Upper lobe of right lung (tissue), 1 donor: ENCODE measurements around the gene MGST2. TPM values are rescaled to one million over a fixed set of nuclear protein-coding genes. Genes with fewer than 3 reads are reported as not detected.

Experiments
- ATAC-seq: fragments of 200-7000 bp; cut with Tn5 transposase; one replicate; pipeline ENCODE4 v1.9.1; 2020; ENCODE audit warnings: mild to moderate bottlenecking, moderate library complexity
- DNase-seq: peaks from one replicate; pipeline ENCODE4 v3.0.0-alpha.2; 2020
- H3K27ac ChIP-seq: fragments of 200-600 bp; one replicate; pipeline ENCODE4 v1.8.0; 2022
- H3K27me3 ChIP-seq: fragments of 200-600 bp; one replicate; pipeline ENCODE4 v1.8.0; 2022; ENCODE audit warnings: mild to moderate bottlenecking
- H3K36me3 ChIP-seq: fragments of 200-600 bp; one replicate; pipeline ENCODE4 v1.8.0; 2022
- H3K4me1 ChIP-seq: fragments of 200-600 bp; one replicate; pipeline ENCODE4 v1.8.0; 2022
- H3K4me3 ChIP-seq: fragments of 200-600 bp; one replicate; pipeline ENCODE4 v1.8.0; 2022; ENCODE audit warnings: mild to moderate bottlenecking
- H3K9me3 ChIP-seq: fragments of 200-600 bp; one replicate; pipeline ENCODE4 v1.8.0; 2022
- intact Hi-C: fragments of 100-400 bp; cut with DNase I; formaldehyde crosslinking; loops from one replicate; pipeline ENCODE4 v1.11.0; 2022
- long read RNA-seq: library from polyadenylated mRNA; unstranded; transcript quantifications from one replicate; pipeline ENCODE4 v2.0.0, GENCODE V29; 2021
- total RNA-seq: library from RNA; stranded (reverse); fragmentation: NEBNext Ultra II Directional; extraction: Animal tissue kit (Norgen Biotek cat#: 25700); gene quantifications from one replicate; pipeline ENCODE4 v1.2.1, GENCODE V29; 2021
- TF ChIP-seq, protein P1 (sequence below): fragments of 200-600 bp; IDR thresholded peaks from one replicate; pipeline ENCODE4 v1.8.0; 2022; ENCODE audit warnings: antibody characterized with exemption
- donor health status: DM: no; HTN: yes; CAD: no; lungs with severe emphysema.

MGST2 gene
- 64.6 TPM for total RNA-seq
- long read RNA-seq, transcript MGST2-201 (5 exons, 801 nt), result major isoform, 16 of 28 reads
- long read RNA-seq, partial matches to known transcripts, result 1 of 28 reads
- long read RNA-seq, other reads (novel, unspliced or antisense), result 8 of 28 reads

DNA sequence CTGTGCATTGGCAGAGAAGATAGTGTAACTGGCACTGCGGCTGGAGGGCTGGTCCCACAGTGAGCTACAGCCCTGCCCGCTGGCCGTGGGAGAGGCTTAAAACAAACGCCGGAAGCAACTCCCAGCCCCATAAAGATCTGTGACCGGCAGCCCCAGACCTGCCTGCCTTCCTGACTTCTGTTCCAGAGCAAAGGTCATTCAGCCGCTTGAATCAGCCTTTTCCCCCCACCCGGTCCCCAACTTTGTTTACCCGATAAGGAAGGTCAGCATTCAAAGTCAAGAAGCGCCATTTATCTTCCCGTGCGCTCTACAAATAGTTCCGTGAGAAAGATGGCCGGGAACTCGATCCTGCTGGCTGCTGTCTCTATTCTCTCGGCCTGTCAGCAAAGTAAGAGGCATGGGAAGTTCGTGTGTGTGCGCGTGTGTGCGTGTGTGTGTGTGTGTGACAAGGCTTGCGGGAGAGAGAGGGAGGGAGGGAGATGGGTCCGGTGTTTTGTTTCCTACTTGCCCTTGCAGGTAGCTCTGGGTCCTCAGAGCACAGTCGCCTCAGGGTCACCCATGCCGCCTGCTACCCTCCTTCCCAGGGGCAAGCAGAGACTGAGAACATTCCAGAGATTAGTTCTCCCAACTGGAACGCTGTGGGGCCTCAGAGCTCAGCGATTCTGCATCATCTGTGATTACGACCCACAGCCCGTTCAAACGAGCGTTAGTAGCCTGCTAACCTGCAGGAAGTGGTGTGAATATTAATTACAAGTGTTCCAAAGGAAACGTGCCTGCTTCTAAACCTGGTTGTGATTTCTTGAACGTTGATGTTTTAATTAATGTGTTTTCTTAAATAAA, at the start of gene MGST2:
Gene MGST2 (plus strand): TSS at position 130 of the 840 bp plus-strand sequence. CDS start 201 bp downstream, at position 331.
- no peaks in the 10 kb centered on the region for H3K36me3 ChIP-seq
- H3K4me1 ChIP-seq, result peaks cover 18% of the 10 kb centered on the region
- DNase-seq, result peak; percentile 86
- no peaks in the 10 kb centered on the region for H3K9me3 ChIP-seq
- TF ChIP-seq, protein P1, sequence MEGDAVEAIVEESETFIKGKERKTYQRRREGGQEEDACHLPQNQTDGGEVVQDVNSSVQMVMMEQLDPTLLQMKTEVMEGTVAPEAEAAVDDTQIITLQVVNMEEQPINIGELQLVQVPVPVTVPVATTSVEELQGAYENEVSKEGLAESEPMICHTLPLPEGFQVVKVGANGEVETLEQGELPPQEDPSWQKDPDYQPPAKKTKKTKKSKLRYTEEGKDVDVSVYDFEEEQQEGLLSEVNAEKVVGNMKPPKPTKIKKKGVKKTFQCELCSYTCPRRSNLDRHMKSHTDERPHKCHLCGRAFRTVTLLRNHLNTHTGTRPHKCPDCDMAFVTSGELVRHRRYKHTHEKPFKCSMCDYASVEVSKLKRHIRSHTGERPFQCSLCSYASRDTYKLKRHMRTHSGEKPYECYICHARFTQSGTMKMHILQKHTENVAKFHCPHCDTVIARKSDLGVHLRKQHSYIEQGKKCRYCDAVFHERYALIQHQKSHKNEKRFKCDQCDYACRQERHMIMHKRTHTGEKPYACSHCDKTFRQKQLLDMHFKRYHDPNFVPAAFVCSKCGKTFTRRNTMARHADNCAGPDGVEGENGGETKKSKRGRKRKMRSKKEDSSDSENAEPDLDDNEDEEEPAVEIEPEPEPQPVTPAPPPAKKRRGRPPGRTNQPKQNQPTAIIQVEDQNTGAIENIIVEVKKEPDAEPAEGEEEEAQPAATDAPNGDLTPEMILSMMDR, result no peak
- H3K4me3 ChIP-seq, result peak within 1 kb of the TSS; percentile 63
- peak within 1 kb of the TSS; percentile 88 for H3K27ac ChIP-seq
- intact Hi-C loops, result no loop called here
- peak; percentile 93 for ATAC-seq
- no peaks in the 10 kb centered on the region for H3K27me3 ChIP-seq

DNA sequence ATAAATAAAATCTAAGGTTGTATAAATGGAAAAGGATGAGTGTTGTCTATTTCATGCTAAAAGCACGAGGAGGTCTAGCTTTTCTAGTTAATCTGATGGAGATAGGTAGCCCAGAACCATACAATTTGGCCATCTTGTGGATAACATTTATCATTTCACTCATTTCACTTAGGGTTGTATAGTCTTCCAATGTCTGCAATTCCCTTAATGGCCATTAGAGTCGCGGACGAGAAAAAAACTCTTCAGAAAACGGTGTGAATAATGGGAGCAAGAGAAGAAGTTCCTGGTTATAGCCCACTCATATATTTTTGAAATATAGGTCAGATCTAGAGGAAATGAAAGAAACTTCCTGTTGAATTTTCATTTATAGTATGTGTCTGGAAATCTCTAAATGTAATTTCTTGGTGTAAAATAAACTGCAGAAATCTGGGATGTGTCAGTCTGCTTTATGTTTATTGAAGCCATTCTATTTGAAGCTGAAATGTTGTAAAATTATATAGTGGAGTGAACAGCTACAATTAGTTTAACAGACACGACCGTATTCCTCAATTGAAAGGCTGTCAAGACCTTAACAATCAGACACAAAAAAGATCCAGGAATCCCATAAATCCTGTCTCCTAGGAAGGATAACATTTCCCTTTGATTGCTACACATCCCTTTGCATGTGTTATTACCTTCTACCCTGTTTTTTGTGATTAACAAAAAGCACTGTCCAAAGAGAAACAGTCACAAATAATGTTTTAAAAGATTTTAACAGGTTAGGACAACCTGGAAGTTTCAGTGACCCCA, 47.7 kb upstream of the MGST2 start:
- no peak for ATAC-seq

DNA sequence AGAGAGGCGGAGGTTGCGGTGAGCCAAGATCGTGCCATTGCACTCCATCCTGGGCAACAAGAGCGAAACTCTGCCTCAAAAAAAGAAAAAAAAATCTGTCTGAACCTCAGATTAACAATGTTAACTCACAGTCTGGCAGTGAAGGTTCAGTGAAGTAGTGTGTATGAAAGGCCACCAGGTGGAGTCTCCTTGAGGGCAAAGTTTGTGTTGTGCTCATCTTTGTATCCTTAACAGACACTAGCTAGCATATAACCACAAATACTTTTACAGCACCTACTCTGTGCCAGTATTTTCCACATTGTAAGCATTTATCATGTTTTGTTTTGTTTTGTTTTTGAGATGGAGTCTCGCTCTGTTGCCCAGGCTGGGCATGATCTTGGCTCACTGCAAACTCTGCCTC, 46.0 kb upstream of the MGST2 start:
- Histone ChIP-seq H3K4me3 (no peak overlapping the region), H3K27me3 (no peaks in the 10 kb centered on the region), H3K4me1 (no peaks in the 10 kb centered on the region), H3K27ac (no peak overlapping the region), H3K9me3 (no peaks in the 10 kb centered on the region), H3K36me3 (no peaks in the 10 kb centered on the region)
- ATAC-seq, result peak; percentile 69
- no peak for DNase-seq
- intact Hi-C loops, result no loop called here
- TF ChIP-seq, protein P1, result peak; percentile 47

More for the DNA sequence above, 47.7 kb upstream of the MGST2 start:
- TF ChIP-seq, protein P1, result peak; percentile 34
- no peaks in the 10 kb centered on the region for H3K4me1 ChIP-seq
- H3K27me3 ChIP-seq, result no peaks in the 10 kb centered on the region
- no peak overlapping the region for H3K27ac ChIP-seq
- intact Hi-C loops, result no loop called here
- H3K9me3 ChIP-seq, result no peaks in the 10 kb centered on the region
- no peak for DNase-seq
- no peaks in the 10 kb centered on the region for H3K36me3 ChIP-seq
- H3K4me3 ChIP-seq, result no peak overlapping the region

DNA sequence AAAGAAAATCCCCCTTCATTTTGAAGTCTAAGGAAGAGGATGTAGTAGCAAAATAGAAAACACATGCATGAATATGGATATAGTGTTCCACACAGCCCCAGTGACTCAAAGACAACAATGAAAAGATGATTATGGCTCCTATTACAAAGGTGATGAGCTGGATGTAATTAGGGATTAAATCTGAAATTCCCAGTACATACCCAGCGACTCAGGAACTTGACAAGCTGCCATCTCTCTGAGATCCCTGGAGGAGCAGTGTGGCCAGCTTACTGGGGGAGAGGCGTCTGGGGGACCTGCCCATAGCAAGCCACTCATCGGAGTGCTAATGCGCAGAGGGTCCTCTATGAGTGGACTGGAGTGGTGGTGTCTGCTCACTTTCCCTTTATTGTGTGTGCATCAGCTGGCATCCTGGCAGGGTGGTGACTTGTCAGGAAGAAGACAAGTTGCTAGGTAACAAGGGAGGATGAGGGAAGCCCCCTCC, 42.7 kb upstream of the MGST2 start:
- TF ChIP-seq, protein P1, result no peak
- Histone ChIP-seq H3K9me3 (no peaks in the 10 kb centered on the region), H3K4me3 (no peak overlapping the region), H3K36me3 (no peaks in the 10 kb centered on the region), H3K27ac (no peak overlapping the region), H3K4me1 (no peaks in the 10 kb centered on the region), H3K27me3 (no peaks in the 10 kb centered on the region)
- no peak for DNase-seq
- intact Hi-C loops, result no loop called here
- ATAC-seq, result no peak

DNA sequence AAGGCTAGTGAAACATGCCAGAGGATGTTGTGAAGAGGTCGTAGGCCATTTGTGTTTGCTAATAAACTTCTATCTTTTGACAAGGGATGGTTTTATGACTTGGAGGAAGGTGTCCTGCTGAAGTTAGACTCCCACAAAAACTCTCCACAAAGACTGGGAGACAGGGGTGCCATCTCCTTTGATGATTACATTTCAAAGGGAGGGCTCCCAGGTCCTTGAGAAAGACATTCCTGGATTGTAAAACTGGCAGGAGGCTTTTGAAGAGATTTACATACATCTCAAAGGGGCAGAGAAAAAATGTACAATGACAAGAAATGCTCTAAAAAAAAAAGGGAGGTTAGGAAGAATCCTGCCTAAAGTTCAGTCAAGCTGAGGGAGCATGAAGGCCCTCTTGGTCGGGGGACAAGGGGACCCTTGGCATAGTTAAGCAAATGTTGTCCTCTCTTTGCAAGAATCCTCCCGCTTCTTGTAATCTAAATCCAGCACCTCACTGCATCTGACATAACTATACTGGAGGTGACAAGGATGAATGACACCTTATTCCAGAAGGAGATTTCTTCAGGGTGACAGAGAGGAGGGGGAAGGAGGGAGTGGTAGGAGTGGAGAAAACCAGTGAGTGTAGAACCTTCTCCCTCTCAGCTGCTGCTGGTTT, 41.1 kb upstream of the MGST2 start:
- no peaks in the 10 kb centered on the region for H3K36me3 ChIP-seq
- no peak overlapping the region for H3K27ac ChIP-seq
- TF ChIP-seq, protein P1, result no peak
- no peaks in the 10 kb centered on the region for H3K4me1 ChIP-seq
- DNase-seq (no peak), ATAC-seq (no peak)
- H3K9me3 ChIP-seq, result no peaks in the 10 kb centered on the region
- intact Hi-C loops, result no loop called here
- H3K27me3 ChIP-seq, result no peaks in the 10 kb centered on the region
- no peak overlapping the region for H3K4me3 ChIP-seq
